IMR-90 (cell line): ENCODE data around the gene MPL.
A peak's percentile ranks its signal among the peaks of the same experiment; 100 is the strongest.

Experiments
- CEBPB ChIP-seq: IDR thresholded peaks from 2 replicates; pipeline ENCODE4 v1.6.1; 2012; ENCODE audit warnings: low read depth, low read length, improper control_type of control experiment
- FOS ChIP-seq: fragments of 150-350 bp; IDR thresholded peaks from 2 replicates; pipeline ENCODE4 v1.6.1; 2016; ENCODE audit warnings: low read depth, low read length
- POLR2A ChIP-seq: IDR thresholded peaks from 2 replicates; pipeline ENCODE4 v1.6.1; 2012; ENCODE audit warnings: mild to moderate bottlenecking, low read depth, low read length
- RCOR1 ChIP-seq: IDR thresholded peaks from 2 replicates; pipeline ENCODE4 v1.6.1; 2012; ENCODE audit warnings: mild to moderate bottlenecking, low read length, improper control_type of control experiment; ENCODE audit not compliant: insufficient replicate concordance
- TF ChIP-seq, protein P1 (sequence below): conservative IDR thresholded peaks from 2 replicates; pipeline ENCODE4 v1.5.1; 2012; ENCODE audit warnings: mild to moderate bottlenecking, low read depth, low read length, improper control_type of control experiment
- TF ChIP-seq, protein P2 (sequence below): fragments of 150-350 bp; IDR thresholded peaks from 2 replicates; pipeline ENCODE4 v1.6.1; 2016; ENCODE audit warnings: low read depth, mild to moderate bottlenecking, low read length, moderate library complexity, borderline replicate concordance

DNA sequence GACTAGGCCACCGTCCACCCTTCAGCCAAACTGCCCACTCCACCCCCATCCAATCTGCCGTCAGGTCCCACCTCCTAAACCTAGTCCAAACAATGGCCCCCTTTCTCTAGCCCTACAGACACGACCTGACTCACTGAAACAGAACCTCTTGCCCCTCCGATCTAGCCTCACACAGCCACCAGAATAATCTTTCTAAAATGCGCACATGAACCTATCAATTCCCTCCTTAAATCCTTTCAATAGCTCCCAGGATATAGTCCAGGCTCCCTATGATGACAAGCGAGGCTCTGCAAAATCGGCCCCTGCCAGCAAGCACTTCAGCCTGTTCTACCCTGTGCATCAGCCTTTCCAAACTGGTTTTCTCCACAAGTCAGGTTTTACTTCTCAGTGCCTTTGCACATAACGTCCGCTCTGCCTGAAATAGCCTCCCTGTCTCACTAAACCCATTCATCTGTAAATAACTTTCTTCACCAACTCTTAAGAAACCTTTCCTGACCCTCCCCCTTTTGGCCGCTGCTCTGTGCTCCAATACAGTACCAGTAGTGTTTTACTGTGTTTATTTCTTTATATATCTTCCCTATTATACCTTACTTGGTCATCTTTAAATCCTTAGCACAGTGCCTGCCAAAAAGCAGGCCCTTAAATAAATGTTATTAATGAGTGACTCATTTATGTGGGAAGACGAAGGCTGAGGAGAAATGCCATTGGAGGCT, 12.1 kb downstream of the MPL start:
- TF ChIP-seq, protein P1, sequence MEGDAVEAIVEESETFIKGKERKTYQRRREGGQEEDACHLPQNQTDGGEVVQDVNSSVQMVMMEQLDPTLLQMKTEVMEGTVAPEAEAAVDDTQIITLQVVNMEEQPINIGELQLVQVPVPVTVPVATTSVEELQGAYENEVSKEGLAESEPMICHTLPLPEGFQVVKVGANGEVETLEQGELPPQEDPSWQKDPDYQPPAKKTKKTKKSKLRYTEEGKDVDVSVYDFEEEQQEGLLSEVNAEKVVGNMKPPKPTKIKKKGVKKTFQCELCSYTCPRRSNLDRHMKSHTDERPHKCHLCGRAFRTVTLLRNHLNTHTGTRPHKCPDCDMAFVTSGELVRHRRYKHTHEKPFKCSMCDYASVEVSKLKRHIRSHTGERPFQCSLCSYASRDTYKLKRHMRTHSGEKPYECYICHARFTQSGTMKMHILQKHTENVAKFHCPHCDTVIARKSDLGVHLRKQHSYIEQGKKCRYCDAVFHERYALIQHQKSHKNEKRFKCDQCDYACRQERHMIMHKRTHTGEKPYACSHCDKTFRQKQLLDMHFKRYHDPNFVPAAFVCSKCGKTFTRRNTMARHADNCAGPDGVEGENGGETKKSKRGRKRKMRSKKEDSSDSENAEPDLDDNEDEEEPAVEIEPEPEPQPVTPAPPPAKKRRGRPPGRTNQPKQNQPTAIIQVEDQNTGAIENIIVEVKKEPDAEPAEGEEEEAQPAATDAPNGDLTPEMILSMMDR, result no peak
- no peak for TF ChIP-seq POLR2A
- peak; percentile 56; the same call in 1 of the 2 replicates for TF ChIP-seq FOS
- TF ChIP-seq, protein P2, sequence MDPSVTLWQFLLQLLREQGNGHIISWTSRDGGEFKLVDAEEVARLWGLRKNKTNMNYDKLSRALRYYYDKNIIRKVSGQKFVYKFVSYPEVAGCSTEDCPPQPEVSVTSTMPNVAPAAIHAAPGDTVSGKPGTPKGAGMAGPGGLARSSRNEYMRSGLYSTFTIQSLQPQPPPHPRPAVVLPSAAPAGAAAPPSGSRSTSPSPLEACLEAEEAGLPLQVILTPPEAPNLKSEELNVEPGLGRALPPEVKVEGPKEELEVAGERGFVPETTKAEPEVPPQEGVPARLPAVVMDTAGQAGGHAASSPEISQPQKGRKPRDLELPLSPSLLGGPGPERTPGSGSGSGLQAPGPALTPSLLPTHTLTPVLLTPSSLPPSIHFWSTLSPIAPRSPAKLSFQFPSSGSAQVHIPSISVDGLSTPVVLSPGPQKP, result no peak
- TF ChIP-seq CEBPB, result peak; percentile 31; the same call in 1 of the 2 replicates
- no peak for TF ChIP-seq RCOR1
